ENCODE data around the gene PSORS1C1.

GRCh38 chr6:31157513-31158139 lies 43.0 kb downstream of the PSORS1C1 start, which contains the start of gene CCHCR1:
- TF ChIP-seq REST (IDR thresholded peaks at IDR 0.05; ENCODE audit: insufficient replicate concordance, low read depth), result no peak
- TF ChIP-seq GABPA (IDR thresholded peaks at IDR 0.05; ENCODE audit: low read depth), result no peak
- no peak for TF ChIP-seq CTCF (IDR thresholded peaks at IDR 0.05; ENCODE audit: insufficient read depth, low read length)

Measured in HL-60 (cell line).